ENCODE data around the gene RCAN1.

DNA sequence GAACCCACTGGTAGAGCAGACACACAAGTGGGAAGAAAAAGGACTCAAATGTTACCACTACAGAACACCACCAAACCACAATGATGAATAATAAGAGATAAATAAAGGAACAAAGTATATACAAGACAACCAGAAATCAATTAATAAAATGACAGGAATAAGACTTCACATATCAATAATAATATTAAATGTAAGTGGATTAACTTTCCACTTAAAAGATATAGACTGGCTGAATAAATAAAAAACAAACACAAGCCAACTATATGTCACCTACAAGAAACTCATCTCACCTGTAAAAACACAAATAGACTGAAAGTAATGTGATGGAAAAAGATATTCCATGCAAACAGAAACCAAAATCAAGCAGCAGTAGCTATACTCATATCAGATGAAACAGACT lies 46.9 kb upstream of the RCAN1 start:
- TF ChIP-seq, protein P1, sequence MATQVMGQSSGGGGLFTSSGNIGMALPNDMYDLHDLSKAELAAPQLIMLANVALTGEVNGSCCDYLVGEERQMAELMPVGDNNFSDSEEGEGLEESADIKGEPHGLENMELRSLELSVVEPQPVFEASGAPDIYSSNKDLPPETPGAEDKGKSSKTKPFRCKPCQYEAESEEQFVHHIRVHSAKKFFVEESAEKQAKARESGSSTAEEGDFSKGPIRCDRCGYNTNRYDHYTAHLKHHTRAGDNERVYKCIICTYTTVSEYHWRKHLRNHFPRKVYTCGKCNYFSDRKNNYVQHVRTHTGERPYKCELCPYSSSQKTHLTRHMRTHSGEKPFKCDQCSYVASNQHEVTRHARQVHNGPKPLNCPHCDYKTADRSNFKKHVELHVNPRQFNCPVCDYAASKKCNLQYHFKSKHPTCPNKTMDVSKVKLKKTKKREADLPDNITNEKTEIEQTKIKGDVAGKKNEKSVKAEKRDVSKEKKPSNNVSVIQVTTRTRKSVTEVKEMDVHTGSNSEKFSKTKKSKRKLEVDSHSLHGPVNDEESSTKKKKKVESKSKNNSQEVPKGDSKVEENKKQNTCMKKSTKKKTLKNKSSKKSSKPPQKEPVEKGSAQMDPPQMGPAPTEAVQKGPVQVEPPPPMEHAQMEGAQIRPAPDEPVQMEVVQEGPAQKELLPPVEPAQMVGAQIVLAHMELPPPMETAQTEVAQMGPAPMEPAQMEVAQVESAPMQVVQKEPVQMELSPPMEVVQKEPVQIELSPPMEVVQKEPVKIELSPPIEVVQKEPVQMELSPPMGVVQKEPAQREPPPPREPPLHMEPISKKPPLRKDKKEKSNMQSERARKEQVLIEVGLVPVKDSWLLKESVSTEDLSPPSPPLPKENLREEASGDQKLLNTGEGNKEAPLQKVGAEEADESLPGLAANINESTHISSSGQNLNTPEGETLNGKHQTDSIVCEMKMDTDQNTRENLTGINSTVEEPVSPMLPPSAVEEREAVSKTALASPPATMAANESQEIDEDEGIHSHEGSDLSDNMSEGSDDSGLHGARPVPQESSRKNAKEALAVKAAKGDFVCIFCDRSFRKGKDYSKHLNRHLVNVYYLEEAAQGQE (IDR thresholded peaks at IDR 0.05; ENCODE audit: low read depth), result no peak
- TF ChIP-seq RAD21 (IDR thresholded peaks at IDR 0.05; ENCODE audit: low read depth), result no peak
- TF ChIP-seq EGR1 (IDR thresholded peaks at IDR 0.05), result no peak
- TF ChIP-seq ZBTB7A (IDR thresholded peaks at IDR 0.05; ENCODE audit: low read depth), result no peak
- no peak for TF ChIP-seq TAF1 (IDR thresholded peaks at IDR 0.05; ENCODE audit: low read depth)
- no peak for TF ChIP-seq EP300 (IDR thresholded peaks at IDR 0.05; ENCODE audit: borderline replicate concordance)

Measured in Ishikawa (cell line).